Liver (tissue), 9 donors: ENCODE measurements around the gene ZACN. TPM values are rescaled to one million over a fixed set of nuclear protein-coding genes. Genes with fewer than 3 reads are reported as not detected.

Experiments
- DNase-seq: peaks from one replicate; pipeline ENCODE4 v3.0.0-alpha.2; 2017; ENCODE audit warnings: low spot score
- H3K27ac ChIP-seq, 2 donors: one replicate each; pipeline ENCODE4 v1.7.0; 2013; ENCODE audit warnings: inconsistent platforms in 2 of 2, low read length in 2 of 2, control low read depth in 1 of 2, low read depth in 1 of 2, mild to moderate bottlenecking in 1 of 2
- H3K27me3 ChIP-seq, 4 donors: one replicate each; pipeline versions ENCODE4 v1.6.1 to v1.7.0; 2013; ENCODE audit warnings: low read length in 3 of 4, inconsistent platforms in 1 of 4, mild to moderate bottlenecking in 1 of 4, moderate library complexity in 1 of 4; ENCODE audit not compliant: control insufficient read depth in 4 of 4, insufficient read depth in 4 of 4
- H3K36me3 ChIP-seq, 4 donors: one replicate each; pipeline versions ENCODE4 v1.6.1 to v1.7.0; 2013; ENCODE audit warnings: low read length in 3 of 4, mild to moderate bottlenecking in 3 of 4, low read depth in 1 of 4, moderate library complexity in 1 of 4; ENCODE audit not compliant: control insufficient read depth in 4 of 4, insufficient read depth in 3 of 4
- H3K4me1 ChIP-seq, 4 donors: one replicate each; pipeline versions ENCODE4 v1.6.1 to v1.7.0; 2013; ENCODE audit warnings: low read length in 3 of 4, mild to moderate bottlenecking in 3 of 4, moderate library complexity in 1 of 4; ENCODE audit not compliant: control insufficient read depth in 4 of 4, insufficient read depth in 4 of 4
- H3K4me3 ChIP-seq, 3 donors: one replicate each; pipeline versions ENCODE4 v1.6.1 to v1.7.0; 2013; ENCODE audit warnings: low read length in 3 of 3, control low read depth in 1 of 3, low read depth in 1 of 3, mild to moderate bottlenecking in 1 of 3
- H3K9ac ChIP-seq, 2 donors: one replicate each; pipeline ENCODE4 v1.7.0; 2013; ENCODE audit warnings: low read length in 2 of 2, mild to moderate bottlenecking in 2 of 2, moderate library complexity in 2 of 2, control low read depth in 1 of 2, low read depth in 1 of 2
- H3K9me3 ChIP-seq, 4 donors: one replicate each; pipeline versions ENCODE4 v1.6.1 to v1.7.0; 2013; ENCODE audit warnings: low read length in 3 of 4; ENCODE audit not compliant: control insufficient read depth in 4 of 4
- EGR1 ChIP-seq, 2 donors: IDR thresholded peaks; 2 replicates each; pipeline ENCODE4 v1.6.1; 2016 to 2018; ENCODE audit warnings: antibody characterized with exemption in 2 of 2, low read depth in 2 of 2
- FOXA1 ChIP-seq: IDR thresholded peaks from 2 replicates; pipeline ENCODE4 v1.6.1; 2016; ENCODE audit warnings: antibody characterized with exemption
- FOXA2 ChIP-seq: IDR thresholded peaks from 2 replicates; pipeline ENCODE4 v1.6.1; 2016; ENCODE audit warnings: antibody characterized with exemption
- GABPA ChIP-seq, 2 donors: IDR thresholded peaks in 1 of 2; conservative IDR thresholded peaks in 1 of 2; 2 replicates each; pipeline ENCODE4 v1.6.1; 2016; ENCODE audit warnings: antibody characterized with exemption in 2 of 2, mild to moderate bottlenecking in 1 of 2, moderate library complexity in 1 of 2
- HNF4A ChIP-seq, 2 donors: conservative IDR thresholded peaks; 2 replicates each; pipeline ENCODE4 v1.6.1; 2016; ENCODE audit warnings: antibody characterized with exemption in 2 of 2, mild to moderate bottlenecking in 2 of 2
- HNF4G ChIP-seq: IDR thresholded peaks from 2 replicates; pipeline ENCODE4 v1.6.1; 2016; ENCODE audit warnings: antibody characterized with exemption
- JUND ChIP-seq, 2 donors: IDR thresholded peaks; 2 replicates each; pipeline ENCODE4 v1.6.1; 2016; ENCODE audit warnings: antibody characterized with exemption in 2 of 2
- MAX ChIP-seq: IDR thresholded peaks from 2 replicates; pipeline ENCODE4 v1.6.1; 2016; ENCODE audit warnings: antibody characterized with exemption
- NR2F2 ChIP-seq: IDR thresholded peaks from 2 replicates; pipeline ENCODE4 v1.6.1; 2016; ENCODE audit warnings: antibody characterized with exemption
- RAD21 ChIP-seq, 2 donors: IDR thresholded peaks; 2 replicates each; pipeline ENCODE4 v1.6.1; 2016; ENCODE audit warnings: antibody characterized with exemption in 2 of 2, mild to moderate bottlenecking in 2 of 2
- TAF1 ChIP-seq: conservative IDR thresholded peaks from 2 replicates; pipeline ENCODE4 v1.6.1; 2016; ENCODE audit warnings: antibody characterized with exemption, mild to moderate bottlenecking
- WGBS: extraction: QIAGEN DNeasy Blood & Tissue Kit; methylation state at CpG from one replicate; pipeline ENCODE4 v1.1.7; 2013; 5-methylcytosine and 5-hydroxymethylcytosine counted together
- polyA plus RNA-seq, 2 donors: library from polyadenylated mRNA; stranded (reverse) in 1 of 2; unstranded in 1 of 2; fragments of 200-250 nt in 1 of 2; fragments of >200 nt in 1 of 2; fragmentation: Nextera tagmentation in 1 of 2; extraction: Ambion mirVana in 1 of 2; gene quantifications; one replicate each; pipeline versions ENCODE4 v1.2.1 to v1.2.3, GENCODE V29; 2013 to 2015
- total RNA-seq, 2 donors: library from RNA; depleted of rRNA; stranded (reverse); fragments of >200 nt; gene quantifications; one replicate each; pipeline ENCODE4 v1.2.3, GENCODE V29; 2014
- TF ChIP-seq, protein P1 (sequence below): IDR thresholded peaks from 2 replicates; pipeline ENCODE4 v1.6.1; 2016; ENCODE audit warnings: antibody characterized with exemption
- TF ChIP-seq, protein P2 (sequence below): fragments of 150-350 bp; IDR thresholded peaks from 2 replicates; pipeline ENCODE4 v1.5.1; 2017; ENCODE audit warnings: improper control_type of control experiment, low read depth, low read length; ENCODE audit not compliant: missing input control
- donor health status: healthy.
- donor health status: healthy.
- donor health status: healthy.
- donor health status: healthy.
- donor health status: healthy.

The ZACN gene
- total and polyA plus RNA-seq, 4 donors: 0.35 to 1.9 TPM; not detected in 2

GRCh38 chr17:76086384-76086783 lies 7.4 kb downstream of the ZACN start:
- Histone ChIP-seq H3K4me1 (no peaks in the 10 kb centered on the region), H3K9ac (no peak overlapping the region), H3K9me3 (no peaks in the 10 kb centered on the region), H3K36me3 (peaks cover 17 to 69% (median 42%) of the 10 kb centered on the region in 4 donors), H3K4me3 (no peak overlapping the region), H3K27me3 (no peaks in the 10 kb centered on the region), H3K27ac (no peak overlapping the region)
- WGBS: 97% methylated on average over 9 of the region's 9 CpGs
- TF ChIP-seq FOXA1 (no peak), HNF4G (no peak), EGR1 (IDR thresholded peaks at IDR 0.05; ENCODE audit: low read depth in 2 of 2) (no peak), FOXA2 (no peak), GABPA (IDR thresholded peaks at IDR 0.05 in 1 of 2, conservative IDR thresholded peaks at IDR 0.05 in 1 of 2) (no peak), RAD21 (IDR thresholded peaks at IDR 0.05) (no peak)
- no peak for DNase-seq

GRCh38 chr17:76087531-76087930 lies 8.5 kb downstream of the ZACN start:
- 88% methylated on average over 11 of the region's 11 CpGs for WGBS

DNA sequence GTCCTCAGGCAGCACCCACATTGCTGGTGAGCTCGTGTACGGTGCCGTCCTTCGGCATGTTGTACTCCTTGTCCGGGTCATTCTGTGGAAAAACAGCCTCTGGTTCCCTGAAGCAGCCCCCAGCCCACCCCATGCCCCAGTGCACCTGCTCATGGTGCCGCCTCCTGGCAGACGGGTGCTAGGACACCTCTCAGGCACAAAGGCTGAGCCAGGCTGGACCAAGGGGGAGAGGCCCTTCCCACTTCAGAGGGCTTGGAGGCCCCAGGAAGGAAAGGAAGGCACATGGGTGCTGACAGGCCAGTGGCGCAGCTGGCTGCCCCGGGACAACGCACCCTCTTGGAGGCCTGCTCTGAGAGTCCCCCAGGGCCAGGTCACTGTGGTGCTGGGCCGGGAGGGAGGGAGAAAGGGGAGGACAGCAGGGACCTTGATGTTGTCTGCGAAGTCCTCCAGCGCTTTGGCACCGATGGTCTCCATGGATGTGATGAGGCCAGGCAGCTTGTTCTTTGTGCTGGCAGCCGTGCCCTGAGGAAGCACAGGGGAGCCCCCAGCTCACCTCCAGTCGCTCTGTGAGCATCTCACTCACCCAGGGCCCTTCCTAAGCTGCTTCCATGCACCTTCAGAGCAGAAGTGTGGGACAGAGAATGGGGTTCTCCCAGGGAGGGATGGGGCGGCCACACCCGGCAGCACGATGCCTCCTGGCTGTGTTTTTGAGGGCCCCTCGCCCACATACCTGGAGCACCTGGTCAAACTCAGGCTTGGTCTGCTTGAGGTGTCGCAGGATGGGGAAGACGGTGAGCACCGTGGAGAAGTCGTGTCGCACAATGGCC lies 9.3 kb downstream of the ZACN start:
- no peak for TF ChIP-seq MAX
- no peak for TF ChIP-seq NR2F2
- TF ChIP-seq HNF4A (conservative IDR thresholded peaks at IDR 0.05): no peak
- no peak for TF ChIP-seq TAF1
- TF ChIP-seq, protein P1, sequence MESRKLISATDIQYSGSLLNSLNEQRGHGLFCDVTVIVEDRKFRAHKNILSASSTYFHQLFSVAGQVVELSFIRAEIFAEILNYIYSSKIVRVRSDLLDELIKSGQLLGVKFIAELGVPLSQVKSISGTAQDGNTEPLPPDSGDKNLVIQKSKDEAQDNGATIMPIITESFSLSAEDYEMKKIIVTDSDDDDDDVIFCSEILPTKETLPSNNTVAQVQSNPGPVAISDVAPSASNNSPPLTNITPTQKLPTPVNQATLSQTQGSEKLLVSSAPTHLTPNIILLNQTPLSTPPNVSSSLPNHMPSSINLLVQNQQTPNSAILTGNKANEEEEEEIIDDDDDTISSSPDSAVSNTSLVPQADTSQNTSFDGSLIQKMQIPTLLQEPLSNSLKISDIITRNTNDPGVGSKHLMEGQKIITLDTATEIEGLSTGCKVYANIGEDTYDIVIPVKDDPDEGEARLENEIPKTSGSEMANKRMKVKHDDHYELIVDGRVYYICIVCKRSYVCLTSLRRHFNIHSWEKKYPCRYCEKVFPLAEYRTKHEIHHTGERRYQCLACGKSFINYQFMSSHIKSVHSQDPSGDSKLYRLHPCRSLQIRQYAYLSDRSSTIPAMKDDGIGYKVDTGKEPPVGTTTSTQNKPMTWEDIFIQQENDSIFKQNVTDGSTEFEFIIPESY: no peak
- TF ChIP-seq, protein P2, sequence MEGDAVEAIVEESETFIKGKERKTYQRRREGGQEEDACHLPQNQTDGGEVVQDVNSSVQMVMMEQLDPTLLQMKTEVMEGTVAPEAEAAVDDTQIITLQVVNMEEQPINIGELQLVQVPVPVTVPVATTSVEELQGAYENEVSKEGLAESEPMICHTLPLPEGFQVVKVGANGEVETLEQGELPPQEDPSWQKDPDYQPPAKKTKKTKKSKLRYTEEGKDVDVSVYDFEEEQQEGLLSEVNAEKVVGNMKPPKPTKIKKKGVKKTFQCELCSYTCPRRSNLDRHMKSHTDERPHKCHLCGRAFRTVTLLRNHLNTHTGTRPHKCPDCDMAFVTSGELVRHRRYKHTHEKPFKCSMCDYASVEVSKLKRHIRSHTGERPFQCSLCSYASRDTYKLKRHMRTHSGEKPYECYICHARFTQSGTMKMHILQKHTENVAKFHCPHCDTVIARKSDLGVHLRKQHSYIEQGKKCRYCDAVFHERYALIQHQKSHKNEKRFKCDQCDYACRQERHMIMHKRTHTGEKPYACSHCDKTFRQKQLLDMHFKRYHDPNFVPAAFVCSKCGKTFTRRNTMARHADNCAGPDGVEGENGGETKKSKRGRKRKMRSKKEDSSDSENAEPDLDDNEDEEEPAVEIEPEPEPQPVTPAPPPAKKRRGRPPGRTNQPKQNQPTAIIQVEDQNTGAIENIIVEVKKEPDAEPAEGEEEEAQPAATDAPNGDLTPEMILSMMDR: no peak
- Histone ChIP-seq H3K4me1 (no peaks in the 10 kb centered on the region), H3K27ac (no peak overlapping the region), H3K36me3 (peaks cover 17 to 74% (median 44%) of the 10 kb centered on the region in 4 donors), H3K9ac (no peak overlapping the region), H3K9me3 (no peaks in the 10 kb centered on the region), H3K4me3 (no peak overlapping the region), H3K27me3 (no peaks in the 10 kb centered on the region)
- 90% methylated on average over 25 of the region's 25 CpGs for WGBS
- no peak for DNase-seq

More at GRCh38 chr17:76087531-76087930, 8.5 kb downstream of the ZACN start:
- no peak overlapping the region for H3K4me3 ChIP-seq
- no peak overlapping the region for H3K9ac ChIP-seq
- no peak overlapping the region for H3K27ac ChIP-seq
- no peaks in the 10 kb centered on the region for H3K4me1 ChIP-seq
- no peaks in the 10 kb centered on the region for H3K27me3 ChIP-seq
- no peak for TF ChIP-seq FOXA2
- no peak for TF ChIP-seq JUND (IDR thresholded peaks at IDR 0.05)
- TF ChIP-seq, protein P2: no peak
- no peak for TF ChIP-seq HNF4G
- no peak for TF ChIP-seq FOXA1
- no peak for TF ChIP-seq NR2F2
- peaks cover 17 to 71% (median 43%) of the 10 kb centered on the region in 4 donors for H3K36me3 ChIP-seq
- no peaks in the 10 kb centered on the region for H3K9me3 ChIP-seq
- no peak for DNase-seq
